ENCODE results near the gene TLR6. TPM values are rescaled to one million over a fixed set of nuclear protein-coding genes. Genes with fewer than 3 reads are reported as not detected.
"Not testable (repeated sequence)": the region's sequence is repeated elsewhere in the genome, so short reads cannot be mapped to it uniquely, and the experiment has no call there.

TLR6 gene
- total RNA-seq, 2 donors from 2014 or later: 0.44 to 2.2 TPM

GRCh38 chr4:38781854-38782261, 74.8 kb downstream of the TLR6 start:
- intact Hi-C loops (cut with DNase I): no loop called here
- no peak overlapping the region for H3K9ac ChIP-seq (ENCODE audit: low read depth in 2 of 2, low read length in 2 of 2)
- TF ChIP-seq, protein P1, sequence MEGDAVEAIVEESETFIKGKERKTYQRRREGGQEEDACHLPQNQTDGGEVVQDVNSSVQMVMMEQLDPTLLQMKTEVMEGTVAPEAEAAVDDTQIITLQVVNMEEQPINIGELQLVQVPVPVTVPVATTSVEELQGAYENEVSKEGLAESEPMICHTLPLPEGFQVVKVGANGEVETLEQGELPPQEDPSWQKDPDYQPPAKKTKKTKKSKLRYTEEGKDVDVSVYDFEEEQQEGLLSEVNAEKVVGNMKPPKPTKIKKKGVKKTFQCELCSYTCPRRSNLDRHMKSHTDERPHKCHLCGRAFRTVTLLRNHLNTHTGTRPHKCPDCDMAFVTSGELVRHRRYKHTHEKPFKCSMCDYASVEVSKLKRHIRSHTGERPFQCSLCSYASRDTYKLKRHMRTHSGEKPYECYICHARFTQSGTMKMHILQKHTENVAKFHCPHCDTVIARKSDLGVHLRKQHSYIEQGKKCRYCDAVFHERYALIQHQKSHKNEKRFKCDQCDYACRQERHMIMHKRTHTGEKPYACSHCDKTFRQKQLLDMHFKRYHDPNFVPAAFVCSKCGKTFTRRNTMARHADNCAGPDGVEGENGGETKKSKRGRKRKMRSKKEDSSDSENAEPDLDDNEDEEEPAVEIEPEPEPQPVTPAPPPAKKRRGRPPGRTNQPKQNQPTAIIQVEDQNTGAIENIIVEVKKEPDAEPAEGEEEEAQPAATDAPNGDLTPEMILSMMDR (IDR thresholded peaks at IDR 0.05): no peak
- no peak overlapping the region for H3K27ac ChIP-seq
- no peaks in the 10 kb centered on the region for H3K36me3 ChIP-seq
- DNase-seq: no peak
- no peaks in the 10 kb centered on the region for H3K4me1 ChIP-seq
- H3K27me3 ChIP-seq: no peaks in the 10 kb centered on the region
- H3K4me3 ChIP-seq: no peak overlapping the region
- no peaks in the 10 kb centered on the region for H3K9me3 ChIP-seq

DNA sequence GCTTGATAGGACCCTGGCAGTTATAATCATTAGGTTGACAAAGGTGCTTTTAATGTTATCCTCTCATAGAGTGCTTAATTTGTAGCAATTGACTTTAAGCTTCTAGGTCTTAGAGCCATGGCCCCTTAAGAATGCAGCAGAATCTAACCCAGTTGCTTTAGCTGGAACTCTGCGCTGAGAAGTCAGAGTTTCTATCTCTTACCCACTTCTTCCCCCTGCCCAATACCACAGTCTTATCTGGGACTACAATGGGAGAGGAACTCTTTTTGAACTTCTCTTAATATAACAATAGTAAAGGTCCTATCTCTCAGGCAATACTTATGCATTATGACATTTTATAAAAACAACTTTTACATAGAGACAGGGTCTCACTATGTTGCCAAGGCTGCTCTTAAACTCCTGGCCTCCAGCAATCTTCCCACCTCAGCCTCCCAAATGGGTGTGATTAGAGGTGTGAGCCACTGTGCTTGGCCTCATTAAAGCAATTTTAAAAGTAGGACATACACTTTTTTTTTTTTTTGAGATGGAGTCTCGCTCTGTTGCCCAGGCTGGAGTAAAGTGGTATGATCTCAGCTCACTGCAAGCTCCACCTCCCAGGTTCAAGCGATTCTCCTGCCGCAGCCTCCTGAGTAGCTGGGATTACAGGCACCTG, 75.7 kb downstream of the TLR6 start:
- no peak for DNase-seq
- no peaks in the 10 kb centered on the region for H3K36me3 ChIP-seq
- no peaks in the 10 kb centered on the region for H3K9me3 ChIP-seq
- H3K9ac ChIP-seq (ENCODE audit: low read depth in 2 of 2, low read length in 2 of 2): no peak overlapping the region
- no peak overlapping the region for H3K27ac ChIP-seq
- H3K4me3 ChIP-seq: no peak overlapping the region
- TF ChIP-seq, protein P1 (IDR thresholded peaks at IDR 0.05): no peak
- intact Hi-C loops (cut with DNase I): no loop called here
- no peaks in the 10 kb centered on the region for H3K27me3 ChIP-seq
- H3K4me1 ChIP-seq: no peaks in the 10 kb centered on the region

GRCh38 chr4:38779790-38780189, 76.8 kb downstream of the TLR6 start:
- Histone ChIP-seq H3K4me3 (no peak overlapping the region), H3K27me3 (no peaks in the 10 kb centered on the region), H3K27ac (no peak overlapping the region), H3K4me1 (no peaks in the 10 kb centered on the region), H3K36me3 (no peaks in the 10 kb centered on the region), H3K9me3 (no peaks in the 10 kb centered on the region), H3K9ac (ENCODE audit: low read depth in 2 of 2, low read length in 2 of 2) (no peak overlapping the region)
- no peak for DNase-seq
- TF ChIP-seq, protein P1 (IDR thresholded peaks at IDR 0.05): no peak
- intact Hi-C loops (cut with DNase I): no loop called here

DNA sequence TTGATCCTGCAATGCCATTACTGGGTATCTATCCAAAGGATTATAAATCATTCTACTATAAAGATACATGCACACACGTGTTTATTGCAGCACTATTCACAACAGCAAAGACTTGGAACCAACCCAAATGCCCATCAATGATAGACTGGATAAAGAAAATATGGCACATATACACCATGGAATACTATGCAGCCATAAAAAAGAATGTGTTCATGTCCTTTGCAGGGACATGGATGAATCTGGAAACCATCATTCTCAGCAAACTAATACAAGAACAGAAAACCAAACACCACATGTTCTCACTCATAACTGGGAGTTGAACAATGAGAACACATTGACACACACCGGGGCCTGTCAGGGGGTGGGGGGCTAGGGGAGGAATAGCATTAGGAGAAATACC, 78.7 kb downstream of the TLR6 start:
- DNase-seq; H3K27me3 ChIP-seq; H3K27ac ChIP-seq; H3K4me3 ChIP-seq; H3K4me1 ChIP-seq; intact Hi-C loops (cut with DNase I); H3K9ac ChIP-seq (ENCODE audit: low read depth in 2 of 2, low read length in 2 of 2); H3K9me3 ChIP-seq; H3K36me3 ChIP-seq: not testable (repeated sequence)

- intact Hi-C loops (cut with DNase I): no loop called here
- TF ChIP-seq, protein P1 (IDR thresholded peaks at IDR 0.05): no peak
Observed at GRCh38 chr4:38775326-38775725, 81.3 kb downstream of the TLR6 start.

DNA sequence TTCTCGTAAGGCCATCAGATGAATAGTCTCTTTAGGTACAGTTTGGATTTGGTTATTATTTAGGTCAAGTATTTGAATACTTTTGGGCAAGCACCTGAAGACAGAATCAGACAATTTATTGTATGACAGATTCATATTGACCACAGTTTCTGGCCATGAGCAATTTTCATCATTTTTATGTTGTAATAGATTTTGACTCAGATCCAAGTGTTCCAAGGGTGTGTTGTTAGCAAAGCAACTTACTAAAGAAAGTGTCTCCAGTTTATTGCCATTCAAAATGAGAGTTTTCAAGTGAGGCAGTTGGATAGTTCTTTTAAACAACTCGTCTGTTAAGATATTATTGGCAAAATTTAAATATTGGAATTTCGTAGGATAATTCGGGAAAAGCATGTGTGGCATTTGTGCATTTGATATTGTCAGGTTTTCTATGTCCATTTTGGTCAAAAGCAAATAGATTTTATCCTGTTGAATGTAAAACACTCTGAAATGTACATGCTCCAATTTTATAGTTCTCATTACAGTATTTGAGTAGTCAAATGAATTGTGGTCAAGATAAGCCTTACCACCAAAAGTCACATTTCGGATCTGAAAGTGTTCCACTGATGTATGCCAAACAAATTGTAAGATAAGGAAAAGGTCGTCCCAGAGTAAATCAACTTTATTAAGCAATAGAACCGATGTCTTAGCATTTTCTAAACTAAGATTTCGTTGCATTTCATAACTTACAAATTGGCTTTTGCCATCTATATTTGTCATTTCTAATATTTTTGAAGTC, 82.2 kb downstream of the TLR6 start:
- intact Hi-C loops (cut with DNase I): no loop called here
- Histone ChIP-seq H3K9me3 (no peaks in the 10 kb centered on the region), H3K4me3 (no peak overlapping the region), H3K9ac (ENCODE audit: low read depth in 2 of 2, low read length in 2 of 2) (no peak overlapping the region), H3K27ac (no peak overlapping the region), H3K36me3 (no peaks in the 10 kb centered on the region), H3K27me3 (no peaks in the 10 kb centered on the region), H3K4me1 (no peaks in the 10 kb centered on the region)
- no peak for DNase-seq
- TF ChIP-seq, protein P1 (IDR thresholded peaks at IDR 0.05): no peak

More at GRCh38 chr4:38775326-38775725, 81.3 kb downstream of the TLR6 start:
- Histone ChIP-seq H3K27ac (no peak overlapping the region), H3K9me3 (no peaks in the 10 kb centered on the region), H3K27me3 (no peaks in the 10 kb centered on the region), H3K36me3 (no peaks in the 10 kb centered on the region), H3K4me3 (no peak overlapping the region), H3K9ac (ENCODE audit: low read depth in 2 of 2, low read length in 2 of 2) (no peak overlapping the region), H3K4me1 (no peaks in the 10 kb centered on the region)
- DNase-seq: no peak
